B cell (primary cell): ENCODE results near the gene UGT1A4. TPM values are rescaled to one million over a fixed set of nuclear protein-coding genes. Genes with fewer than 3 reads are reported as not detected.

Source experiments
- ATAC-seq: fragments of 200-7000 bp; cut with Tn5 transposase; one replicate; pipeline ENCODE4 v1.10.0; 2021; ENCODE audit warnings: low read depth, mild to moderate bottlenecking, moderate number of reproducible peaks, moderate library complexity
- CTCF ChIA-PET: fragments of 350-600 bp; sonication (Branson Sonifier 250); formaldehyde crosslinking; loops from one replicate; lab custom pipeline; 2021; ENCODE audit warnings: antibody characterized with exemption, inconsistent platforms; lab: Charles Lee
- POLR2A ChIA-PET: fragments of 350-600 bp; sonication (Branson Sonifier 250); formaldehyde crosslinking; loops from one replicate; lab custom pipeline; 2021; ENCODE audit warnings: antibody characterized with exemption; lab: Charles Lee
- DNase-seq: peaks from one replicate; pipeline ENCODE4 v3.0.0; 2013
- H2AFZ ChIP-seq: 2 replicates; pipeline ENCODE4 v1.6.1; 2012; ENCODE audit warnings: mild to moderate bottlenecking, low read depth, low read length; ENCODE audit not compliant: insufficient read depth, poor library complexity, severe bottlenecking
- H3K27ac ChIP-seq, 2 donors: 1 replicate in 1 of 2; 2 replicates in 1 of 2; pipeline ENCODE4 v1.5.1; 2012 to 2013; ENCODE audit warnings: low read length in 2 of 2, mild to moderate bottlenecking in 2 of 2, moderate library complexity in 1 of 2
- H3K27me3 ChIP-seq, 4 experiments: fragments of 200-600 bp in 1 of 4; sonication (generic) in 1 of 4; replicated peaks in 1 of 4; 1 replicate in 2 of 4; 2 replicates in 2 of 4; pipeline versions ENCODE4 v1.6.1 to v1.7.0; 2013 to 2016; ENCODE audit warnings: low read length in 3 of 4, mild to moderate bottlenecking in 2 of 4, mixed read lengths in 1 of 4, moderate library complexity in 1 of 4; ENCODE audit not compliant: insufficient read depth in 4 of 4, control insufficient read depth in 3 of 4; ENCODE audit errors: control extremely low read depth in 1 of 4
- H3K36me3 ChIP-seq, 2 experiments: replicated peaks in 1 of 2; 1 replicate in 1 of 2; 2 replicates in 1 of 2; pipeline versions ENCODE4 v1.6.1 to v1.7.1; 2013; ENCODE audit warnings: low read length in 1 of 2; ENCODE audit not compliant: insufficient read depth in 2 of 2, control insufficient read depth in 1 of 2; ENCODE audit errors: control extremely low read depth in 1 of 2, extremely low read depth in 1 of 2
- H3K4me1 ChIP-seq, 2 donors: fragments of 200-600 bp in 1 of 2; sonication (generic) in 1 of 2; 1 replicate in 1 of 2; 2 replicates in 1 of 2; pipeline versions ENCODE4 v1.5.1 to v1.6.1; 2013 to 2017; ENCODE audit warnings: low read length in 2 of 2; ENCODE audit not compliant: control insufficient read depth in 2 of 2, insufficient read depth in 2 of 2
- H3K4me2 ChIP-seq: replicated peaks from 2 replicates; pipeline ENCODE3; 2012; ENCODE audit warnings: mild to moderate bottlenecking, low read depth, low read length; ENCODE audit not compliant: poor library complexity, severe bottlenecking
- H3K4me3 ChIP-seq, 5 experiments: fragments of 200-600 bp in 1 of 5; sonication (generic) in 1 of 5; 1 replicate in 3 of 5; 2 replicates in 2 of 5; pipeline versions ENCODE4 v1.5.1 to v1.7.0; 2011 to 2016; ENCODE audit warnings: low read length in 4 of 5, mild to moderate bottlenecking in 4 of 5, low read depth in 2 of 5, control low read depth in 1 of 5, moderate library complexity in 1 of 5; ENCODE audit not compliant: insufficient read depth in 1 of 5; ENCODE audit errors: control extremely low read depth in 1 of 5, extremely low read depth in 1 of 5
- H3K79me2 ChIP-seq: fragments of 200-600 bp; sonication (generic); one replicate; pipeline ENCODE4 v1.6.0; 2016; ENCODE audit warnings: low read length; ENCODE audit not compliant: control insufficient read depth, insufficient read depth
- H3K9ac ChIP-seq: fragments of 200-600 bp; sonication (generic); 2 replicates; pipeline ENCODE4 v1.6.1; 2017; ENCODE audit warnings: mild to moderate bottlenecking, low read length, moderate library complexity
- H3K9me3 ChIP-seq, 3 donors: one replicate each; pipeline versions ENCODE4 v1.6.1 to v1.7.1; 2013; ENCODE audit warnings: low read length in 2 of 3; ENCODE audit not compliant: control insufficient read depth in 2 of 3, insufficient read depth in 1 of 3; ENCODE audit errors: control extremely low read depth in 1 of 3
- H4K20me1 ChIP-seq: 2 replicates; pipeline ENCODE4 v1.6.0; 2012; ENCODE audit warnings: mild to moderate bottlenecking, low read length; ENCODE audit not compliant: insufficient read depth, control insufficient read depth, poor library complexity, severe bottlenecking
- H3K27ac Mint-ChIP-seq: one replicate; pipeline ENCODE4 v1.8.0; 2021; ENCODE audit warnings: mixed read lengths
- H3K27me3 Mint-ChIP-seq: one replicate; pipeline ENCODE4 v1.8.0; 2021; ENCODE audit warnings: mixed read lengths
- H3K4me1 Mint-ChIP-seq: one replicate; pipeline ENCODE4 v1.8.0; 2021; ENCODE audit warnings: mixed read lengths
- H3K4me3 Mint-ChIP-seq: one replicate; pipeline ENCODE4 v1.8.0; 2021; ENCODE audit warnings: mixed read lengths
- H3K9me3 Mint-ChIP-seq: one replicate; pipeline ENCODE4 v1.8.0; 2022; ENCODE audit warnings: mixed read lengths; ENCODE audit not compliant: insufficient read depth
- EZH2 ChIP-seq: IDR thresholded peaks from 2 replicates; pipeline ENCODE4 v1.6.1; 2012; ENCODE audit warnings: borderline replicate concordance, low read depth, mild to moderate bottlenecking, moderate library complexity, low read length; ENCODE audit not compliant: insufficient read depth, poor library complexity, severe bottlenecking
- WGBS: methylation state at CpG from one replicate; pipeline ENCODE4 v1.1.5; 2013; ENCODE audit warnings: missing lambda C conversion rate; ENCODE audit not compliant: insufficient coverage; 5-methylcytosine and 5-hydroxymethylcytosine counted together
- intact Hi-C: fragments of 100-400 bp; cut with micrococcal nuclease; formaldehyde crosslinking; loops from one replicate; pipeline ENCODE4 v1.10.0; 2022
- polyA plus RNA-seq: library from polyadenylated mRNA; depleted of rRNA; stranded (reverse); fragments of >200 nt; gene quantifications from 2 replicates; pipeline ENCODE4 v1.2.3, GENCODE V29; 2012
- total RNA-seq, 2 donors: library from RNA; stranded (reverse); fragments of 120-200 nt in 1 of 2; gene quantifications; 1 replicate in 1 of 2; 2 replicates in 1 of 2; pipeline versions ENCODE4 v1.2.3 to v1.2.4, GENCODE V29; 2013 to 2022
- TF ChIP-seq, protein P1 (sequence below): fragments of 200-600 bp; IDR thresholded peaks from one replicate; pipeline ENCODE4 v1.8.0; 2022; ENCODE audit warnings: antibody characterized with exemption, mild to moderate bottlenecking

The UGT1A4 gene
- total and polyA plus RNA-seq, 2 donors (not counting 1 experiment from before 2014, with no cell fraction given) = not detected

DNA sequence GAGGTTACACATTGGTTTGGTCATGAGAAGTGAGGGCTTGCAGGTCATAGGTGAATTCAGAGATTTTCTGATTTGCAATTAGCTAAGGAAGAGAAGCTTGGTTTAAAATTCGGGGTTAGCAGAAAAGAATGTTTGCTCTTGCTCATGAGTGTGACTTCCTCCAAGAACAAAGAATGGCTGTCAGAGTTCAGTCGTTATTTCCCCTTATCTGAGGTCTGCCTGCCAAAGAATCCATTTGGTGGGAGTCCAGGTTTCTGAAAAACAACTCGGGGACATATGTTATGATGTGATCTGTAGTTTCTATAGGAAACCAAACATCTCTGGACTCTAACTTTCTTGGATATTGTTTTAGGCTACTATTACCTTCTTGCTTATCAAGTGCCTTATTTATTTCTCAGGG is 29.0 kb upstream of the UGT1A4 start:
- no peak for DNase-seq
- Histone ChIP-seq H3K4me2 (no peak overlapping the region), H2AFZ (no peak overlapping the region), H3K9ac (no peak overlapping the region), H3K36me3 (no peaks in the 10 kb centered on the region), H3K27me3 (peaks cover 0 to 4% (median 0%) of the 10 kb centered on the region in 4 experiments), H4K20me1 (no peaks in the 10 kb centered on the region), H3K4me3 (no peak overlapping the region), H3K4me1 (no peaks in the 10 kb centered on the region), H3K79me2 (no peaks in the 10 kb centered on the region), H3K9me3 (no peaks in the 10 kb centered on the region), H3K27ac (no peak overlapping the region)
- Mint-ChIP-seq H3K4me1 (no peaks in the 10 kb centered on the region), H3K9me3 (no peaks in the 10 kb centered on the region), H3K4me3 (no peak overlapping the region), H3K27ac (no peak overlapping the region), H3K27me3 (peaks cover 15% of the 10 kb centered on the region)
- ChIA-PET POLR2A (no interaction called here), CTCF (interaction anchor here (0.8 kb wide), 1 partner anchor 17 kb away, joined by 3 read pairs; no protein-coding TSS in a partner anchor)
- WGBS = 11% methylated on average over 2 of the region's 3 CpGs
- TF ChIP-seq, protein P1, sequence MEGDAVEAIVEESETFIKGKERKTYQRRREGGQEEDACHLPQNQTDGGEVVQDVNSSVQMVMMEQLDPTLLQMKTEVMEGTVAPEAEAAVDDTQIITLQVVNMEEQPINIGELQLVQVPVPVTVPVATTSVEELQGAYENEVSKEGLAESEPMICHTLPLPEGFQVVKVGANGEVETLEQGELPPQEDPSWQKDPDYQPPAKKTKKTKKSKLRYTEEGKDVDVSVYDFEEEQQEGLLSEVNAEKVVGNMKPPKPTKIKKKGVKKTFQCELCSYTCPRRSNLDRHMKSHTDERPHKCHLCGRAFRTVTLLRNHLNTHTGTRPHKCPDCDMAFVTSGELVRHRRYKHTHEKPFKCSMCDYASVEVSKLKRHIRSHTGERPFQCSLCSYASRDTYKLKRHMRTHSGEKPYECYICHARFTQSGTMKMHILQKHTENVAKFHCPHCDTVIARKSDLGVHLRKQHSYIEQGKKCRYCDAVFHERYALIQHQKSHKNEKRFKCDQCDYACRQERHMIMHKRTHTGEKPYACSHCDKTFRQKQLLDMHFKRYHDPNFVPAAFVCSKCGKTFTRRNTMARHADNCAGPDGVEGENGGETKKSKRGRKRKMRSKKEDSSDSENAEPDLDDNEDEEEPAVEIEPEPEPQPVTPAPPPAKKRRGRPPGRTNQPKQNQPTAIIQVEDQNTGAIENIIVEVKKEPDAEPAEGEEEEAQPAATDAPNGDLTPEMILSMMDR = no peak
- no peak for TF ChIP-seq EZH2
- no peak for ATAC-seq
- intact Hi-C loops = no loop called here

DNA sequence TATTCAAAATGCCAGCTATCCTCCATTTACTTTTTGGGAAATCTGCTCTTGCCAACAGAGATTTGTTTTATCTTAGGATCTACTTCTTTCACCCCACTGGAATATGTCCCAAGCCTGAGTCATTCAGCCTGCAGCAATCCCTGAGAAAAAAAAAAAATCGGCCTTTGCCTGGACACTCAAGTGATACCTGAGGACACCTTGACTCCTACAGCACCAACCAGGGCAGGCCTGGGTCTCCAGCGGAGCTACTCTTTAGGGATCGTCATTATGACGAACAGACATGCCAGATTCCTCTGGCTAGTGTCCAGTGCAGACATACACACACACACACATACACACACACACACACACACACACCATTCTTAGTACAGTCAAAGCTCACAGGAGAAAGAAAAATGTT is 28.1 kb upstream of the UGT1A4 start:
- intact Hi-C loops = no loop called here
- ChIA-PET POLR2A (no interaction called here), CTCF (no interaction called here)
- Histone ChIP-seq H2AFZ (no peak overlapping the region), H3K36me3 (no peaks in the 10 kb centered on the region), H3K4me2 (no peak overlapping the region), H3K27me3 (peaks cover 0 to 4% (median 0%) of the 10 kb centered on the region in 4 experiments), H3K9ac (no peak overlapping the region), H3K4me3 (no peak overlapping the region), H3K4me1 (no peaks in the 10 kb centered on the region), H4K20me1 (no peaks in the 10 kb centered on the region), H3K79me2 (no peaks in the 10 kb centered on the region), H3K27ac (no peak overlapping the region), H3K9me3 (no peaks in the 10 kb centered on the region)
- Mint-ChIP-seq H3K4me3 (no peak overlapping the region), H3K9me3 (no peaks in the 10 kb centered on the region), H3K27ac (no peak overlapping the region), H3K27me3 (peaks cover 15% of the 10 kb centered on the region), H3K4me1 (no peaks in the 10 kb centered on the region)
- ATAC-seq (no peak), DNase-seq (no peak)
- TF ChIP-seq, protein P1 = no peak
- no peak for TF ChIP-seq EZH2
- WGBS = 92% methylated on average over 3 of the region's 4 CpGs
